K562 (cell line): Measurements from ENCODE around the gene POMT2. TPM values are rescaled to one million over a fixed set of nuclear protein-coding genes. Genes with fewer than 3 reads are reported as not detected.

Experiments
- ATAC-seq: fragments of 200-7000 bp; cut with Tn5 transposase; 3 replicates; pipeline ENCODE4 v1.9.1; 2020; ENCODE audit warnings: moderate library complexity
- BruUV-seq: library from RNA; stranded (reverse); fragments of 400-500 nt; replicated peaks from 2 replicates; lab custom pipeline; 2021; lab: Mats Ljungman, UMichigan
- CTCF ChIA-PET: fragments of 300-600 bp; formaldehyde crosslinking; extraction: SDS; loops from one replicate; lab custom pipeline; 2021; ENCODE audit warnings: low intra/inter-chr PET ratio; lab: Yijun Ruan, JAX
- POLR2A ChIA-PET: fragments of 300-600, 350-650 bp; sonication (Branson Sonifier 250); formaldehyde crosslinking; extraction: SDS; loops from one replicate; lab custom pipeline; 2021; ENCODE audit warnings: antibody characterized with exemption, inconsistent platforms; lab: Yijun Ruan, JAX
- DNase-seq, 4 experiments: peaks; one replicate each; pipeline versions ENCODE4 v3.0.0 to v3.0.0-alpha.2; 2011 to 2018; ENCODE audit warnings: low spot score in 3 of 4, mixed read lengths in 3 of 4; ENCODE audit errors: extremely low read depth in 1 of 4
- FAIRE-seq: peaks from 2 replicates; lab custom pipeline; 2011; peaks lifted over from hg19 to GRCh38; lab: Jason Lieb, UNC
- H2AFZ ChIP-seq: 2 replicates; pipeline ENCODE4 v1.6.0; 2011; ENCODE audit warnings: low read depth, low read length, control low read depth, inconsistent platforms
- H3K27ac ChIP-seq: fragments of 200-600 bp; 3 replicates; pipeline ENCODE4 v1.8.0; 2011; ENCODE audit warnings: low read depth, mild to moderate bottlenecking, control low read depth, inconsistent platforms, low read length, moderate library complexity, mixed read lengths; ENCODE audit errors: extremely low read depth
- H3K27me3 ChIP-seq, 2 experiments: fragments of 300-600 bp in 1 of 2; 2 replicates in 1 of 2; 3 replicates in 1 of 2; pipeline versions ENCODE4 v1.6.0 to v1.8.0; 2011; ENCODE audit warnings: inconsistent platforms in 2 of 2, low read length in 2 of 2, mild to moderate bottlenecking in 1 of 2, mixed read lengths in 1 of 2, moderate library complexity in 1 of 2; ENCODE audit not compliant: control insufficient read depth in 2 of 2, insufficient read depth in 2 of 2
- H3K36me3 ChIP-seq: fragments of 300-600 bp; 3 replicates; pipeline ENCODE4 v1.8.0; 2011; ENCODE audit warnings: mild to moderate bottlenecking, low read length, inconsistent platforms; ENCODE audit not compliant: control insufficient read depth, insufficient read depth
- H3K4me1 ChIP-seq, 2 experiments: fragments of 200-600 bp in 1 of 2; replicated peaks in 1 of 2; 2 replicates in 1 of 2; 3 replicates in 1 of 2; pipeline versions ENCODE4 v1.5.1 to v1.8.0; 2011; ENCODE audit warnings: inconsistent platforms in 2 of 2, low read length in 2 of 2, mild to moderate bottlenecking in 1 of 2, mixed read lengths in 1 of 2, moderate library complexity in 1 of 2; ENCODE audit not compliant: control insufficient read depth in 2 of 2, insufficient read depth in 2 of 2
- H3K4me2 ChIP-seq: 2 replicates; pipeline ENCODE4 v1.6.1; 2011; ENCODE audit warnings: low read length, control low read depth, inconsistent platforms, mixed read lengths; ENCODE audit not compliant: insufficient read depth
- H3K4me3 ChIP-seq: fragments of 200-600 bp; sonication (generic), shearing (Covaris generic); 2 replicates; pipeline ENCODE4 v1.5.1; 2016; ENCODE audit warnings: control low read depth, inconsistent platforms
- H3K79me2 ChIP-seq: fragments of 200-600 bp; 3 replicates; pipeline ENCODE4 v1.8.0; 2011; ENCODE audit warnings: low read length, inconsistent platforms; ENCODE audit not compliant: control insufficient read depth, insufficient read depth
- H3K9ac ChIP-seq, 2 experiments: 2 replicates each; pipeline versions ENCODE4 v1.6.0 to v1.6.1; 2011; ENCODE audit warnings: low read depth in 2 of 2, low read length in 2 of 2, control low read depth in 1 of 2, inconsistent platforms in 1 of 2, mild to moderate bottlenecking in 1 of 2, mixed read lengths in 1 of 2; ENCODE audit not compliant: insufficient read depth in 1 of 2
- H3K9me1 ChIP-seq: one replicate; pipeline ENCODE4 v1.6.0; 2011; ENCODE audit warnings: inconsistent platforms, mild to moderate bottlenecking, low read length, moderate library complexity; ENCODE audit not compliant: control insufficient read depth, insufficient read depth
- H3K9me3 ChIP-seq: replicated peaks from 2 replicates; pipeline ENCODE4 v1.5.1; 2011; ENCODE audit warnings: low read depth, low read length, inconsistent platforms; ENCODE audit not compliant: control insufficient read depth, insufficient read depth
- H4K20me1 ChIP-seq: replicated peaks from 2 replicates; pipeline ENCODE4 v1.6.1; 2011; ENCODE audit warnings: low read length, inconsistent platforms, mixed read lengths; ENCODE audit not compliant: control insufficient read depth, insufficient read depth
- CEBPB ChIP-seq: fragments of 450-650 bp; IDR thresholded peaks from 2 replicates; pipeline ENCODE4 v1.6.1; 2016; ENCODE audit warnings: missing genetic modification characterization, missing compliant biosample characterization
- PTRF ChIP-seq: fragments of 450-650 bp; IDR thresholded peaks from 2 replicates; pipeline ENCODE4 v1.6.1; 2016; ENCODE audit warnings: mild to moderate bottlenecking, missing genetic modification characterization, missing compliant biosample characterization
- XRCC4 ChIP-seq: IDR thresholded peaks from one replicate; pipeline ENCODE4 v1.6.1; 2011; ENCODE audit not compliant: insufficient read depth, insufficient read length; ENCODE audit errors: extremely low read depth
- WGBS: fragments of 100-300 bp; shearing (Covaris generic); methylation state at CpG from one replicate; pipeline ENCODE4 v1.1.6; 2016; ENCODE audit warnings: low coverage, mixed read lengths; ENCODE audit not compliant: insufficient coverage; ENCODE audit errors: missing lambda C conversion rate; 5-methylcytosine and 5-hydroxymethylcytosine counted together
- in situ Hi-C: fragments of 300-500 bp; cut with MboI; formaldehyde crosslinking; loops from 4 replicates; pipeline ENCODE4 v1.15.0; 2018; ENCODE audit warnings: inconsistent platforms, mixed read lengths
- intact Hi-C: fragments of 100-400 bp; cut with micrococcal nuclease; formaldehyde crosslinking; loops from 2 replicates; pipeline ENCODE4 v1.14.2; 2022
- polyA plus RNA-seq, 8 experiments: library from polyadenylated mRNA; depleted of rRNA in 4 of 8; stranded (reverse) in 5 of 8; unstranded in 3 of 8; fragments of >200 nt; fragmentation: Nextera tagmentation in 2 of 8; fragmentation: Illumina TruSeq in 1 of 8; extraction: Ambion mirVana in 2 of 8; extraction: Trizol in 1 of 8; gene quantifications; 2 replicates each; pipeline versions ENCODE4 v1.2.1 to v1.2.3, GENCODE V29; 2011 to 2014; ENCODE audit warnings: inconsistent platforms in 1 of 8, missing spikeins in 1 of 8
- total RNA-seq, 7 experiments: library from RNA; depleted of rRNA in 6 of 7; stranded (reverse); fragments of >200 nt in 6 of 7; fragmentation: Illumina TruSeq in 2 of 7; extraction: Trizol in 2 of 7; gene quantifications; 2 replicates each; pipeline versions ENCODE4 v1.2.1 to v1.2.3, GENCODE V29; 2011 to 2021; ENCODE audit warnings: low replicate concordance in 1 of 7
- TF ChIP-seq, protein P1 (sequence below): fragments of 250-450 bp; sonication (Bioruptor Pico); IDR thresholded peaks from 2 replicates; pipeline ENCODE4 v1.8.0; 2022; ENCODE audit warnings: moderate library complexity, mild to moderate bottlenecking, inconsistent platforms
- TF ChIP-seq, protein P2 (sequence below): fragments of 250-450 bp; sonication (Bioruptor Pico); IDR thresholded peaks from 2 replicates; pipeline ENCODE4 v1.9.0; 2021; ENCODE audit warnings: mild to moderate bottlenecking
- TF ChIP-seq, protein P3 (sequence below): sonication (generic); formaldehyde crosslinking; IDR thresholded peaks from 2 replicates; pipeline ENCODE4 v1.4.0; 2020; ENCODE audit warnings: mild to moderate bottlenecking, missing genetic modification reagents
- TF ChIP-seq, protein P4 (sequence below): fragments of 450-650 bp; conservative IDR thresholded peaks from 2 replicates; pipeline ENCODE4 v1.6.1; 2016; ENCODE audit warnings: missing genetic modification characterization, low read depth, mild to moderate bottlenecking, missing compliant biosample characterization, moderate library complexity
- TF ChIP-seq, protein P5 (sequence below): fragments of 250-450 bp; sonication (Bioruptor Pico); IDR thresholded peaks from 2 replicates; pipeline ENCODE4 v1.4.0; 2020; ENCODE audit warnings: mild to moderate bottlenecking, moderate library complexity

Gene POMT2
- total and polyA plus RNA-seq, 9 of the 15 experiments (the other 6 are each of a cell fraction or from before 2014, with no cell fraction given) = 0.39 to 16.6 (median 7.8) TPM

DNA sequence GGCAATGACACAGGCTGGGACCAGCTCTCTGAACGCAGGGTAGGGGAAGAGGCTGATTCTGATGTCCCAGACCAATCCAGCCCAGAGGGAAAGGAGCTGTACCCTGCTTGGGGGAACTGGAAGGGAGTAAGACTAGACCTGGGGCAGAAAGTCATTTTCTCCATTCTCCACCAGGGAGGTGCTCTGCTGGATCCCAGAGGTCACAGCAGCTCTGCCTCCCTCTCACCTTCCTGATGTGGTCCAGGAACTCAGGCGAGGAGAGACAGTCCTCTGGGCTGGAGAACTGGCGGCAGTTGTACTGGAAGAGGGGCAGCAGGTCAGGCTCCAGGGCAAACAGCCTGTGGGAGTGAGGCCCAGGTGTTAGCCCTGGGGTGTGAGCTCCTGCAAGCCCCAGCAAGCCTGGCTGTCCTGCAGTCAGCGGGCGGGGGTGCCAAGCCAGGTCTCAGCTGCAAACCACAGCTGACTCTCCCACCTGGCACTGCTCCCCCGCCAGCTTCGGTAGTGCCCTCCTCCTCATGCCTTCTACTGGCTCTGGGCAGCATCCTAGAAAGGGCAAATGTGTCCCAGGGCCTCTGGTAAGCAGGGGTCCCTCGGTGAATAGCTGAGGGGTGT is 51.6 kb downstream of the POMT2 start (continued):
- TF ChIP-seq, protein P1, sequence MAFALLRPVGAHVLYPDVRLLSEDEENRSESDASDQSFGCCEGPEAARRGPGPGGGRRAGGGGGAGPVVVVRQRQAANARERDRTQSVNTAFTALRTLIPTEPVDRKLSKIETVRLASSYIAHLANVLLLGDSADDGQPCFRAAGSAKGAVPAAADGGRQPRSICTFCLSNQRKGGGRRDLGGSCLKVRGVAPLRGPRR (CRISPR knock-in tag) = no peak
- no peak for TF ChIP-seq PTRF (tag)

DNA sequence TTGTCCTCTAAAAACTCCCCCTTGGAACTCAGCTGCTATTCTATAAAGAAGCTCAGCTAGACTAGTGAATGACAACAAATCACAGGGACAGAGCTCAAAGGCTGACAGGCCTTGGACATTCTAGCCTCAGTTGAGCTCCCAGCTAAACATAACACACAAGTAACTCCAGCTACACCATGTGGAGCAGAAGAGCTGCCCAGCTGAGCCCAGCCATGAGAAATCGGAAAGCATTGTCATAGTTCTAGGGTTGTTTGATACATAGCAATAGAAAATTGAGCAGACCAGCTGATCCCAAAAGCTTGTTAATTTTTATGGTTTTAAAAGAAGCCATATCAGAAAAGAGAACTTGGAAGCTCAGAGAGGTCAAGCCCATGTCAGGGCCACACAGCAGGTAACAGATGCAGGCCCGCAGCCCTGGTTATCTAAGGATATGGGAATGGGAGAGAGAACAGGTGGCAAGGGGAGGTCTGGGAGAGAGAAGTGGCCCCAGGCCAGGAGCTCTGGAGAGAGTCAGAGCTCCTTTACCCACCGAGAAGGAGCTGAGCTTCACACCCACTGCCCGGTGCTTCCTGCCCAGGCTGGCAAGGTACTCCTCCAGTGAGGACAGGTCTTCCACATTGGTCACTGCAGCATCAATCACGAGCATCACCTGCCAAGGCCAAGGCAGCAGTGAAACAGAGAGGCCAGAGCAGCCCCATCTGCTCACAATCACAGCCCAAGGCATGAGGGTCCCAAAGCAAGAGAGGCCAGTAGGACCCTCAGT is 52.6 kb downstream of the POMT2 start:
- H3K27me3 ChIP-seq = peaks cover 0 to 50% of the 10 kb centered on the region in 2 experiments; a peak in 3 of 5 replicates
- TF ChIP-seq, protein P2, sequence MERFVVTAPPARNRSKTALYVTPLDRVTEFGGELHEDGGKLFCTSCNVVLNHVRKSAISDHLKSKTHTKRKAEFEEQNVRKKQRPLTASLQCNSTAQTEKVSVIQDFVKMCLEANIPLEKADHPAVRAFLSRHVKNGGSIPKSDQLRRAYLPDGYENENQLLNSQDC (CRISPR knock-in tag) = no peak
- no peak for TF ChIP-seq XRCC4
- TF ChIP-seq, protein P3, sequence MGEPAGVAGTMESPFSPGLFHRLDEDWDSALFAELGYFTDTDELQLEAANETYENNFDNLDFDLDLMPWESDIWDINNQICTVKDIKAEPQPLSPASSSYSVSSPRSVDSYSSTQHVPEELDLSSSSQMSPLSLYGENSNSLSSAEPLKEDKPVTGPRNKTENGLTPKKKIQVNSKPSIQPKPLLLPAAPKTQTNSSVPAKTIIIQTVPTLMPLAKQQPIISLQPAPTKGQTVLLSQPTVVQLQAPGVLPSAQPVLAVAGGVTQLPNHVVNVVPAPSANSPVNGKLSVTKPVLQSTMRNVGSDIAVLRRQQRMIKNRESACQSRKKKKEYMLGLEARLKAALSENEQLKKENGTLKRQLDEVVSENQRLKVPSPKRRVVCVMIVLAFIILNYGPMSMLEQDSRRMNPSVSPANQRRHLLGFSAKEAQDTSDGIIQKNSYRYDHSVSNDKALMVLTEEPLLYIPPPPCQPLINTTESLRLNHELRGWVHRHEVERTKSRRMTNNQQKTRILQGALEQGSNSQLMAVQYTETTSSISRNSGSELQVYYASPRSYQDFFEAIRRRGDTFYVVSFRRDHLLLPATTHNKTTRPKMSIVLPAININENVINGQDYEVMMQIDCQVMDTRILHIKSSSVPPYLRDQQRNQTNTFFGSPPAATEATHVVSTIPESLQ = no peak
- TF ChIP-seq, protein P4, sequence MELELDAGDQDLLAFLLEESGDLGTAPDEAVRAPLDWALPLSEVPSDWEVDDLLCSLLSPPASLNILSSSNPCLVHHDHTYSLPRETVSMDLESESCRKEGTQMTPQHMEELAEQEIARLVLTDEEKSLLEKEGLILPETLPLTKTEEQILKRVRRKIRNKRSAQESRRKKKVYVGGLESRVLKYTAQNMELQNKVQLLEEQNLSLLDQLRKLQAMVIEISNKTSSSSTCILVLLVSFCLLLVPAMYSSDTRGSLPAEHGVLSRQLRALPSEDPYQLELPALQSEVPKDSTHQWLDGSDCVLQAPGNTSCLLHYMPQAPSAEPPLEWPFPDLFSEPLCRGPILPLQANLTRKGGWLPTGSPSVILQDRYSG = no peak
- TF ChIP-seq CEBPB (tag) = no peak
- TF ChIP-seq, protein P5, sequence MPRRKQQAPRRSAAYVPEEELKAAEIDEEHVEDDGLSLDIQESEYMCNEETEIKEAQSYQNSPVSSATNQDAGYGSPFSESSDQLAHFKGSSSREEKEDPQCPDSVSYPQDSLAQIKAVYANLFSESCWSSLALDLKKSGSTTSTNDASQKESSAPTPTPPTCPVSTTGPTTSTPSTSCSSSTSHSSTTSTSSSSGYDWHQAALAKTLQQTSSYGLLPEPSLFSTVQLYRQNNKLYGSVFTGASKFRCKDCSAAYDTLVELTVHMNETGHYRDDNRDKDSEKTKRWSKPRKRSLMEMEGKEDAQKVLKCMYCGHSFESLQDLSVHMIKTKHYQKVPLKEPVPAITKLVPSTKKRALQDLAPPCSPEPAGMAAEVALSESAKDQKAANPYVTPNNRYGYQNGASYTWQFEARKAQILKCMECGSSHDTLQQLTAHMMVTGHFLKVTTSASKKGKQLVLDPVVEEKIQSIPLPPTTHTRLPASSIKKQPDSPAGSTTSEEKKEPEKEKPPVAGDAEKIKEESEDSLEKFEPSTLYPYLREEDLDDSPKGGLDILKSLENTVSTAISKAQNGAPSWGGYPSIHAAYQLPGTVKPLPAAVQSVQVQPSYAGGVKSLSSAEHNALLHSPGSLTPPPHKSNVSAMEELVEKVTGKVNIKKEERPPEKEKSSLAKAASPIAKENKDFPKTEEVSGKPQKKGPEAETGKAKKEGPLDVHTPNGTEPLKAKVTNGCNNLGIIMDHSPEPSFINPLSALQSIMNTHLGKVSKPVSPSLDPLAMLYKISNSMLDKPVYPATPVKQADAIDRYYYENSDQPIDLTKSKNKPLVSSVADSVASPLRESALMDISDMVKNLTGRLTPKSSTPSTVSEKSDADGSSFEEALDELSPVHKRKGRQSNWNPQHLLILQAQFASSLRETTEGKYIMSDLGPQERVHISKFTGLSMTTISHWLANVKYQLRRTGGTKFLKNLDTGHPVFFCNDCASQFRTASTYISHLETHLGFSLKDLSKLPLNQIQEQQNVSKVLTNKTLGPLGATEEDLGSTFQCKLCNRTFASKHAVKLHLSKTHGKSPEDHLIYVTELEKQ (CRISPR knock-in tag) = no peak

More for the DNA sequence above, 52.6 kb downstream of the POMT2 start:
- no peak for DNase-seq
- WGBS = 0% methylated on average over 3 of the region's 5 CpGs
- Histone ChIP-seq H3K9me3 (no peaks in the 10 kb centered on the region), H4K20me1 (no peaks in the 10 kb centered on the region), H3K4me3 (no peak overlapping the region), H3K4me1 (peaks cover 0 to 14% of the 10 kb centered on the region in 2 experiments; a peak in 2 of 5 replicates), H3K4me2 (no peak overlapping the region), H3K79me2 (no peaks in the 10 kb centered on the region), H3K9me1 (no peaks in the 10 kb centered on the region), H2AFZ (no peak overlapping the region), H3K9ac (no peak overlapping the region), H3K27ac (no peak overlapping the region), H3K36me3 (no peaks in the 10 kb centered on the region)
- in situ Hi-C loops = no loop called here
- ChIA-PET CTCF (interaction anchor here (0.5 kb wide), 1 partner anchor 564 kb away, joined by 3 read pairs; no protein-coding TSS in a partner anchor), POLR2A (interaction anchor here (1.0 to 1.3 kb wide), 3 partner anchors 9 to 16 kb away, joined by 3 to 5 read pairs (median 3); no protein-coding TSS in a partner anchor)
- BruUV-seq = no TSS peak
- intact Hi-C loops = no loop called here
- FAIRE-seq = no peak
- ATAC-seq = no peak
